ENCODE results near the gene ZFAND3. TPM values are rescaled to one million over a fixed set of nuclear protein-coding genes. Genes with fewer than 3 reads are reported as not detected.
"Not testable (repeated sequence)": the region's sequence is repeated elsewhere in the genome, so short reads cannot be mapped to it uniquely, and the experiment has no call there.

ZFAND3 gene
- total RNA-seq, 2 experiments from 2014 or later = 34.4 to 37.0 TPM

DNA sequence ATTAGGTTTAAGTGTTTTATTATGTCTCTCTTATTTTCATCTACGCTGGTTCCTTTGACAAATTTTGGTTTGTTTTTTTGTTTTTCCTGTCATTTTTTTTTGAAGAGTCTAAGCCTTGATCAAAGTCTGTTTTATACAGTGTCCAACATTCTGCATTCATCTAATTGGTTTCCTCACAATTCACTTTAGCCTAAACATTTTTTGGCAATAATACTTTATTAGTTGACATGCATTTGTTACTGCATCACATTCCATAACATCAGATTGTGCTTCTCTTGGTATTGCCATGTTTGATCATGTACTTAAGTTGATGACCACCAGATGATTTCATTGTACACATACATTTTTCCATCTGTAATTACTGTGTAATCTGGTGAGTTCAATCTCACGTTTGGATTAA, 173.2 kb downstream of the ZFAND3 start:
- CTCF ChIA-PET = no interaction called here
- Mint-ChIP-seq H3K4me1 (ENCODE audit: low read depth) (peaks cover 74% of the 10 kb centered on the region), H3K4me3 (no peak overlapping the region)

GRCh38 chr6:37993194-37993593, 173.7 kb downstream of the ZFAND3 start:
- CTCF ChIA-PET; DNase-seq; H3K4me3 Mint-ChIP-seq; POLR2A ChIA-PET; H3K9me3 Mint-ChIP-seq; H3K9me3 ChIP-seq (ENCODE audit: control insufficient read depth in 1 of 2, insufficient read depth in 1 of 2, low read length in 2 of 2); H3K27ac ChIP-seq (ENCODE audit: low read depth in 1 of 2, low read length in 2 of 2); H3K27me3 ChIP-seq (ENCODE audit: control insufficient read depth in 1 of 2, insufficient read depth in 2 of 2, low read length in 2 of 2); H3K36me3 ChIP-seq (ENCODE audit: insufficient read depth, low read length); H3K4me1 ChIP-seq (ENCODE audit: insufficient read depth, low read length); intact Hi-C loops (cut with DNase I, micrococcal nuclease); H3K27me3 Mint-ChIP-seq; H3K27ac Mint-ChIP-seq; ATAC-seq (ENCODE audit: poor library complexity); H3K4me3 ChIP-seq (ENCODE audit: low read length): not testable (repeated sequence)
- Mint-ChIP-seq H3K4me1 (ENCODE audit: low read depth) (peaks cover 75% of the 10 kb centered on the region), H3K36me3 (ENCODE audit: low read depth) (peaks cover 14% of the 10 kb centered on the region)

More for the DNA sequence above, 173.2 kb downstream of the ZFAND3 start:
- Mint-ChIP-seq H3K9me3 (no peaks in the 10 kb centered on the region), H3K36me3 (ENCODE audit: low read depth) (peaks cover 10% of the 10 kb centered on the region), H3K27me3 (no peaks in the 10 kb centered on the region), H3K27ac (no peak overlapping the region)
- Histone ChIP-seq H3K4me3 (ENCODE audit: low read length) (no peak overlapping the region), H3K9me3 (ENCODE audit: control insufficient read depth in 1 of 2, insufficient read depth in 1 of 2, low read length in 2 of 2) (no peaks in the 10 kb centered on the region), H3K27ac (ENCODE audit: low read depth in 1 of 2, low read length in 2 of 2) (no peak overlapping the region), H3K27me3 (ENCODE audit: control insufficient read depth in 1 of 2, insufficient read depth in 2 of 2, low read length in 2 of 2) (no peaks in the 10 kb centered on the region), H3K4me1 (ENCODE audit: insufficient read depth, low read length) (no peaks in the 10 kb centered on the region), H3K36me3 (ENCODE audit: insufficient read depth, low read length) (no peaks in the 10 kb centered on the region)
- no peak for ATAC-seq (ENCODE audit: poor library complexity)
- POLR2A ChIA-PET = no interaction called here
- TF ChIP-seq, protein P1, sequence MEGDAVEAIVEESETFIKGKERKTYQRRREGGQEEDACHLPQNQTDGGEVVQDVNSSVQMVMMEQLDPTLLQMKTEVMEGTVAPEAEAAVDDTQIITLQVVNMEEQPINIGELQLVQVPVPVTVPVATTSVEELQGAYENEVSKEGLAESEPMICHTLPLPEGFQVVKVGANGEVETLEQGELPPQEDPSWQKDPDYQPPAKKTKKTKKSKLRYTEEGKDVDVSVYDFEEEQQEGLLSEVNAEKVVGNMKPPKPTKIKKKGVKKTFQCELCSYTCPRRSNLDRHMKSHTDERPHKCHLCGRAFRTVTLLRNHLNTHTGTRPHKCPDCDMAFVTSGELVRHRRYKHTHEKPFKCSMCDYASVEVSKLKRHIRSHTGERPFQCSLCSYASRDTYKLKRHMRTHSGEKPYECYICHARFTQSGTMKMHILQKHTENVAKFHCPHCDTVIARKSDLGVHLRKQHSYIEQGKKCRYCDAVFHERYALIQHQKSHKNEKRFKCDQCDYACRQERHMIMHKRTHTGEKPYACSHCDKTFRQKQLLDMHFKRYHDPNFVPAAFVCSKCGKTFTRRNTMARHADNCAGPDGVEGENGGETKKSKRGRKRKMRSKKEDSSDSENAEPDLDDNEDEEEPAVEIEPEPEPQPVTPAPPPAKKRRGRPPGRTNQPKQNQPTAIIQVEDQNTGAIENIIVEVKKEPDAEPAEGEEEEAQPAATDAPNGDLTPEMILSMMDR (IDR thresholded peaks at IDR 0.05) = no peak
- intact Hi-C loops (cut with DNase I, micrococcal nuclease) = no loop called here
- no peak for DNase-seq

GRCh38 chr6:37993596-37993995, 174.1 kb downstream of the ZFAND3 start:
- TF ChIP-seq, protein P1 (IDR thresholded peaks at IDR 0.05) = no peak
- intact Hi-C loops (cut with DNase I, micrococcal nuclease) = no loop called here
- H3K27ac ChIP-seq (ENCODE audit: low read depth in 1 of 2, low read length in 2 of 2) = no peak overlapping the region
- H3K4me3 ChIP-seq (ENCODE audit: low read length) = no peak overlapping the region
- no peaks in the 10 kb centered on the region for H3K9me3 ChIP-seq (ENCODE audit: control insufficient read depth in 1 of 2, insufficient read depth in 1 of 2, low read length in 2 of 2)
- no peaks in the 10 kb centered on the region for H3K4me1 ChIP-seq (ENCODE audit: insufficient read depth, low read length)
- no peaks in the 10 kb centered on the region for H3K36me3 ChIP-seq (ENCODE audit: insufficient read depth, low read length)
- POLR2A ChIA-PET = no interaction called here
- no peaks in the 10 kb centered on the region for H3K27me3 ChIP-seq (ENCODE audit: control insufficient read depth in 1 of 2, insufficient read depth in 2 of 2, low read length in 2 of 2)
- no peak overlapping the region for H3K4me3 Mint-ChIP-seq
- H3K9me3 Mint-ChIP-seq = no peaks in the 10 kb centered on the region
- no peak overlapping the region for H3K27ac Mint-ChIP-seq
- no peaks in the 10 kb centered on the region for H3K27me3 Mint-ChIP-seq
- ATAC-seq (ENCODE audit: poor library complexity) (no peak), DNase-seq (no peak)
- H3K36me3 Mint-ChIP-seq (ENCODE audit: low read depth) = peaks cover 15% of the 10 kb centered on the region
- peaks cover 75% of the 10 kb centered on the region for H3K4me1 Mint-ChIP-seq (ENCODE audit: low read depth)
- CTCF ChIA-PET = no interaction called here

DNA sequence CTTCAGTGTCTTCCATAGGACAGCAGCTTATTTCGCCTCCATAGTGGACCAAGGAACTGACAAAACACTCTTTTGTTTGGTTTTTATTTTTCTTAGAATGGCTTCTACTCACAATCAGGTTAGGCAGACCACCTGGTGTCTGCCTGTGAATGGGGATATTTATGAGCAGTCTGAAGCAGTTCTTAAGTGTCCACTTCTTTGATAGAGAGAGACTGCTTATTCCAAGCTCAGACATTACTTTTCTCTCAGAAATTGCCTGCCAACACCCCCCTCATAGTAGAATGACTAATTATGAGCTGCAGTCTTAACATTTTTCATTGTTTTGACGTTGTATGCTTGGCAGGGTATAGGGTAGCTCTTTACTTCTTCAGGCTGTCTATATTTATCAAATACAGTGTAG, 174.7 kb downstream of the ZFAND3 start:
- POLR2A ChIA-PET = no interaction called here
- Histone ChIP-seq H3K4me3 (ENCODE audit: low read length) (no peak overlapping the region), H3K4me1 (ENCODE audit: insufficient read depth, low read length) (no peaks in the 10 kb centered on the region), H3K27me3 (ENCODE audit: control insufficient read depth in 1 of 2, insufficient read depth in 2 of 2, low read length in 2 of 2) (no peaks in the 10 kb centered on the region), H3K27ac (ENCODE audit: low read depth in 1 of 2, low read length in 2 of 2) (no peak overlapping the region), H3K36me3 (ENCODE audit: insufficient read depth, low read length) (no peaks in the 10 kb centered on the region), H3K9me3 (ENCODE audit: control insufficient read depth in 1 of 2, insufficient read depth in 1 of 2, low read length in 2 of 2) (no peaks in the 10 kb centered on the region)
- DNase-seq = no peak
- Mint-ChIP-seq H3K36me3 (ENCODE audit: low read depth) (peaks cover 15% of the 10 kb centered on the region), H3K27me3 (no peaks in the 10 kb centered on the region), H3K4me3 (no peak overlapping the region), H3K9me3 (no peaks in the 10 kb centered on the region), H3K27ac (no peak overlapping the region), H3K4me1 (ENCODE audit: low read depth) (peaks cover 71% of the 10 kb centered on the region)
- CTCF ChIA-PET = no interaction called here
- no peak for ATAC-seq (ENCODE audit: poor library complexity)
- intact Hi-C loops (cut with DNase I, micrococcal nuclease) = no loop called here
- TF ChIP-seq, protein P1 (IDR thresholded peaks at IDR 0.05) = no peak
